Gastrocnemius medialis (tissue), 4 donors: ENCODE measurements around the gene ITPKB.

Experiments
- POLR2A ChIP-seq, 2 donors: fragments of 450-650 bp; IDR thresholded peaks; one replicate each; pipeline ENCODE4 v1.6.1; 2017; ENCODE audit warnings: antibody characterized with exemption in 2 of 2, mild to moderate bottlenecking in 2 of 2, moderate library complexity in 2 of 2
- TF ChIP-seq, protein P1 (sequence below), 5 experiments: fragments of 450-650 bp in 3 of 5; fragments of 200-600 bp in 2 of 5; sonication (generic) in 2 of 5; IDR thresholded peaks in 4 of 5; conservative IDR thresholded peaks in 1 of 5; 1 replicate in 4 of 5; 2 replicates in 1 of 5; pipeline ENCODE4 v1.5.1; 2016 to 2019; ENCODE audit warnings: antibody characterized with exemption in 5 of 5, mild to moderate bottlenecking in 3 of 5, moderate library complexity in 3 of 5

DNA sequence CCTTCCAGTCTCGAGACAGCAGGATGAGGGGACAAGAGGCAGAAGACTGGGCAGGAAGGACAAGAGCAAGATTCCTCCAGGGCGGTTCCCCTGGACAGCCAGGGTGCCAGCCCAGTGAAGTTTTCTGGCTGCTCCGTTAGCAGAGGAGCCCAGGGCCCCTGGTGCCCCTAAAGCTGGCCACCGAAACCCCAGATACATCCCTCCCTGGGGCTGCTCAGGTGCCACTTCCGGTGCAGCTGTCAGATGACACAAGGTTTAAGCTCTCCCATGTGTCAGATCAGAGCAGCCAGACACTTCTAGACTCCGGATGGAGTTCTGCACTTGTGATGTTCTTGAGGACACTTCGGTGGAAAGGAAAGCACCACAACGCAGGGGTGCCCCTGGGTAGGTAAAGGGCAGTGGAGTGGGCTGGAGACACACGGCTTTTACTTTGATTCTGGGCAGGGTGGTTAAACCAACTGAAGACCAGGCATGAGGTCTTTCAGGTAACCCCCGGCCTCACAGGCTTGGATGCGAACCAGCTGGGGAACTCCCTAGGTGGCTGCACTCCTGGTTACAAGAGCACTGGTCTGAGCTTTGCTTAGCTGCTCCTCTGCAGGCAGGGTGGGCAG, 85.7 kb downstream of the ITPKB start:
- no peak for TF ChIP-seq POLR2A (IDR thresholded peaks at IDR 0.05)
- TF ChIP-seq, protein P1, sequence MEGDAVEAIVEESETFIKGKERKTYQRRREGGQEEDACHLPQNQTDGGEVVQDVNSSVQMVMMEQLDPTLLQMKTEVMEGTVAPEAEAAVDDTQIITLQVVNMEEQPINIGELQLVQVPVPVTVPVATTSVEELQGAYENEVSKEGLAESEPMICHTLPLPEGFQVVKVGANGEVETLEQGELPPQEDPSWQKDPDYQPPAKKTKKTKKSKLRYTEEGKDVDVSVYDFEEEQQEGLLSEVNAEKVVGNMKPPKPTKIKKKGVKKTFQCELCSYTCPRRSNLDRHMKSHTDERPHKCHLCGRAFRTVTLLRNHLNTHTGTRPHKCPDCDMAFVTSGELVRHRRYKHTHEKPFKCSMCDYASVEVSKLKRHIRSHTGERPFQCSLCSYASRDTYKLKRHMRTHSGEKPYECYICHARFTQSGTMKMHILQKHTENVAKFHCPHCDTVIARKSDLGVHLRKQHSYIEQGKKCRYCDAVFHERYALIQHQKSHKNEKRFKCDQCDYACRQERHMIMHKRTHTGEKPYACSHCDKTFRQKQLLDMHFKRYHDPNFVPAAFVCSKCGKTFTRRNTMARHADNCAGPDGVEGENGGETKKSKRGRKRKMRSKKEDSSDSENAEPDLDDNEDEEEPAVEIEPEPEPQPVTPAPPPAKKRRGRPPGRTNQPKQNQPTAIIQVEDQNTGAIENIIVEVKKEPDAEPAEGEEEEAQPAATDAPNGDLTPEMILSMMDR (IDR thresholded peaks at IDR 0.05 in 4 of 5, conservative IDR thresholded peaks at IDR 0.05 in 1 of 5): no peak
